GM20431 (cell line): Measurements from ENCODE around the gene GULP1.
"Not testable (repeated sequence)": the region's sequence is repeated elsewhere in the genome, so short reads cannot be mapped to it uniquely, and the experiment has no call there.

Experiments
- in situ Hi-C: fragments of 300-500 bp; cut with MseI, MboI; formaldehyde crosslinking; loops from one replicate; pipeline ENCODE4 v1.15.0; 2020; ENCODE audit warnings: low sequenced_read_pairs; ENCODE audit not compliant: unreplicated experiment

GULP1 gene

DNA sequence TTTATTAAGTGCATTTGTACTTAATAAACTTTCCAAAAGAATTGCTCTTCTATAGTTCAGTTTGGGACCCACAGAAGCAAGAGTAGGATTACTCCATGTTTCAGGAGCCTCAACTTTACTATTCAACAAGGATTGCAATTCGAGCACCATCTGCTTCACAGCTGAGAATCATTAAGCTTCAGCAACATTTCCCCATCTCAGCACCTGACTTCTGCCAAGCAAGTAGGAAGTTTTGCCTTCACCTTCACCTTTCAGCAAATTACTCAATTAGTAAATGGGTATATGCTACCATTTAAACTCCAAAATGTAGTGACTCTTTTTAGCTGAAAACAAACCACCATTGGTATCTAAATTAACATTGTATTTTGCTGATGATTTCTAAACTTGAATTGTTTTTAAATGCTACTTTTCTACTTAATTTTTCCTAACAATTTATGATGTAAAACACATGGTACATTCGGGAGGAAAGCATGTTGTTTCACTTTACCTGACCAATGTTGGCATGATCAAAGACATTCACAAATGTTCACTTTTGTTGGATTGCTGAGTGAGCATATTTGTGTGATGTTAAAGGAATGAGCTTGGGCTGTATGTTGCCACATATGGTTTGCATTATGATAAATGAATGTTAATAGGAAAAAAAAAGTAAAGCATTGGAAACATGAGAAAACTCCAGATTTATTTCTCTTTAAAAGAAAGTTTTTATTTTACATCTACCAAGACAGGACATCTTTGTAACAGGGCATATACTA is 159.2 kb downstream of the GULP1 start:
- in situ Hi-C loops, result no loop called here

DNA sequence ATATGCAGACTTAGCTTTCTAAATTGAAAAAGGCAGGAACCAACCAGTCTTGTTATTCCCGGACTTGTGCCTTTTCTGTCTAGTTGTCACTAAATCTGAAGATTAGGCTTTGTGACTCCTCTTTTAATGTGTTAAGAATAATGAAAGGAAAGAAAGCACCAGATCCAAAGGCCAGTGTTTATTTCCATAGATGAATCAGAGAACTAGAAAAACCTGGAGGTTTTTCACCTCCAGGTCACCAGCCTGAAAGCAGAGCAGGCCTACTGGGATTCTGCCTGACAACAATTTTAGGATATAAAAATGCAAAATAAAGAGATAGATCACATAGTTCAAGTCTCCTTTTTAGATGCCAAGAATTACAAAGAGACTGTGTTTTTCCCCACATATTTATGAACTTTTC is 160.4 kb downstream of the GULP1 start:
- in situ Hi-C loops, result no loop called here

DNA sequence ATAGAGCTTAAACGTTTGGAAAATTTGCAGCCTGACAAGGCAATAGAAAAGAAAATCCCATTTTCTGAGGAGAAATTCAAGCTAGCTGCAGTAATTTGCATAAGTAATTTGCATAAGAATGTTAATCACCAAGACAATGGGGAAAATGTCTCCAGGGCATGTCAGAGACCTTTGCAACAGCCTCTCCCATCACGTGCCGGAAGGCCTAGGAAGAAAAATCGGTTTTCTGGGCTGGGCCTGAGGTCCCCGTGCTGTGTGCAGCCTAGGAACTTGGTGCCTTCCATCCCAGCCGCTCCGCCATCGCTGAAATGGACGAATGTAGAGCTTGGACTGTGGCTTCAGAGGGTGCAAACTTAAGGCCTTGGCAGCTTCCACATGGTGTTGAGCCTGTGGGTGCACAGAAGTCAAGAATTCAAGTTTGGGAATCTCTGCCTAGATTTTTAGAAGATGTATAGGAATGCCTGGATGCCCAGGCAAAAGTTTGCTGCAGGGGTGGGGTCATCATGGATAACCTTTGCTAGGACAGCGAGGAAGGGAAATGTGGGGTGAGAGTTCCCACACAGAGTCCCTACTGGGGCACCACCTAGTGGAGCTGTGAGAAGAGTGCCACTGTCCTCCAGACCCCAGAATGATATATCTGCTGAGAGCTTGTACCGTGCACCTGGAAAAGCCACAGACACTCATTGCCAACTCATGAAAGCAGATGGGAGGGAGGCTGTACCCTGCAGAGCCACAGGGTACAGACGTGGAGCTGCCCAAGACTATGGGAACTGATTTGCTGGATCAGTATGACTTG is 164.6 kb downstream of the GULP1 start:
- in situ Hi-C loops, result no loop called here

DNA sequence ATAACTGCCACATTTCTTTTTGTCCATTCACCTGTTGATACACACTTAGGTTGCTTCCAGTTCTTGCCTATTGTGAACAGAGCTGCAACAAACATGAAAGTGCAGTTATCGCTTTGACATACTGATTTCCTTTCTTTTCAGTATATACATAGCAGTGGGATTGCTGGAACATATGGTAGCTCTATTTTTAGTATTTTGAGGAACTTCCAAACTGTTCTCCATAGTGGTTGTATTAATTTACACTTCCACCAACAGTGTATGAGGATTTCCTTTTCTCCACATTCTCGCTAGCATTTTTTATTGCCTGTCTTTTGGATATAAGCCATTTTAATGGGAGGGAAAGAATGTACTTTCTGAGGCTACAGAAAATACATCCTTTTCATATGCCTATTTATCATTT is 167.4 kb downstream of the GULP1 start:
- in situ Hi-C loops, result no loop called here

DNA sequence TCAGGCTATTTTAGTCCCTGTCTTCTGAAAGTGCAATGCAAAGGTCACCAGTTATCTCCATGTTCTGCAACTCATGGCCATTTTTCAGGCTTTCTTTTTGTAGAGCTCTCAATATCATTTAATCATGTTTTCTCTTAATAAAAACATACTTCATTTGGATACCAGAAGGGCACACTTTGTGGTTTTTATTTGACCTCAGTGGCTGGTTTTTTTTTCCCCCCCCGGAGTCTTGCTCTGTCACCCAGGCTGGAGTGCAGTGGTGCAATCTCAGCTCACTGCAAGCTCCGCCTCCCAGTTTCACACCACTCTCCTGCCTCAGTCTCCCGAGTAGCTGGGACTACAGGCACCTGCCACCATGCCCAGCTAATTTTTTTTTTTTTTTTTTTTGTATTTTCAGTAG is 174.4 kb downstream of the GULP1 start:
- in situ Hi-C loops, result not testable (repeated sequence)

DNA sequence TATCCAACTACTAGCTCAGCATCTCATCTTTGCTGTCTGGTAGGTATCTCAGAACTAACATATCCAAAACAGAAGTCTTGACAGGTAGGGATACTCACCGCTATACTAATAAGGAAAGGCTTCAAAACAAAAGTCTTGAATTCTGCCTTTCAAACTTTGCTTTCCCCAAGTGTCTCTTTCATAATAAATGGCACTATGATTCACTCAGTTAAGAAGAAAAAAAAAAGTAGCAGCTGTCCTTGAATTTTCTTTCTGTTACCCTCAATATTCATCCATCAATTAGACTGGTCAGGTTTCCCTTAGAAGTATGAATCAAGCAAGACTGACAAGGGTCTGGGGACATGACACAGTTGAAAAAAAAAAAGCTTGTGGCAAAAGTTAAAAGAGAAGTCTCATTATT is 175.1 kb downstream of the GULP1 start:
- in situ Hi-C loops, result no loop called here

DNA sequence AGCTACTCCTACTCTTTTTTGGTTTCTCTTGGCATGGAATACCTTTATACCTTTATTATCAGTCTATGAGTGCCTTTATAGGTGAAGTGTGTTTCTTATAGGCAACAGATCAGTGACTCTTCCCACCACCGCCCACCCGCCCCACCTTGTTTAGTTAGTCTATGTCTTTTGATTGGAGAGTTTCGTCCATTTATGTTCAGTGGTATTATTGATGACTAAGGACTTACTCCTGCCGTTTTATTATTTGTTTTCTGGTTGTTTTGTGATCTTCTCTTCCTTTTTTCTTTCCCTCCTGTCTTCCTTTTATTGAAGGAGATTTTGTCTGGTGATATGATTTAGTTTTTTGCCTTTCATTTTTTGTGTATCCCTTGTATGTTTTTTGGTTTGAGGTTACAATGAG is 179.5 kb downstream of the GULP1 start:
- in situ Hi-C loops, result no loop called here

DNA sequence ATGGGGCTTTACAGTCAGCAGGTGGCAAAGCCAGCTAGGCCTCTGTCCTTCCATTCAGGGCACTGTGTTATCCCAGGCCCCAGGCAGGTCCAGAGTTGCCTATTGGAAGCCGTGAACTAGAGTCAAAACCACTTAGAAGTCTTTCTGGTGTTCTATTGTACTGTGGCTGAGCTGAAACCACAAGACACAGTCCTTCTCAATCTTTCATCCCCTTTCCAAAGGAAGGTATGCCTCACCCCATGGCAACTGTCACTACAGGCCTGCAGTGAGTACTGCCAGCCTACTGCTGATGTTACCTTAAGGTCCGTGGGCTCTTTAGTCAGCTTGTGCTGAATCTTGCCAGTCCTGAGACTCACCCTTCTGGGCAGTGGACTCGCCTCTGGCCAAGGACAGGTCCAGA is 181.6 kb downstream of the GULP1 start:
- in situ Hi-C loops, result no loop called here

DNA sequence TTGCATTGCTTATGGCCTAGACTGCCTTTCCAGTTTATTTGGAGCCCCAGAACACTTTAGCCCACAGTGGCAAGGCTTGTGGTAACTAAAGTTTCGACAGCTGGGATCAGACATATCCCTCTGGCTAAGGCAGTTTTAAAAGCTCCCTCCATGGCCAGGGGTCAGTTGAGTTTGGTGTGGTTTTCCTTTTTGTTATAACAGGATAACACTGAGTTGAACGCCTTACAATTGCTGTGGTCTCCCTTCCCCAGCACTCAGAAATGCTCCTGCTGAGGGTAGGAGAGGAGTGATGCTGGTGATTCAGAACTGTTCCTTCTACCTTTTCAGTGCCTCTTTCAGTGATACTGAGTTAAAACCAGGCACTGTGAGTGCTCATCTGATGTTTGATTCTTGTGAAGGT is 182.6 kb downstream of the GULP1 start:
- in situ Hi-C loops, result no loop called here

DNA sequence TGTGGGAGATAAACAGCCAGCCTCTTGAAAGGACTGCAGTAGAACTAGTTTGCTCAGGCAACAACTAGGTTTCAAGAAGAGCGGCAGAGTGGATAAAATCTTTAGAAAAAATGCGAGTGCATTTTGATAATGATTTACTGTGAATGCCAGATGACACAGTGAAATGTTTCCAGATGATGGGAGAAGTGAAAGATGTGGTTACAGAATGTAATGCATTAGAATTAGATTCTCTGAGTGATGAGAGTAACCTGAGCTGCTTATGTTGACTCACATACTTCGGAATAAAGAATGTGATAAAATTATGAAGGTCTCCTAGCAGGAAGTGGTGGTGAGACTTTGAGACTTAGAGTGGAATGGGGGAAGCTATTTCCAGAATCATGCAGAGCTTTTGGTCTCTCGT is 184.3 kb downstream of the GULP1 start:
- in situ Hi-C loops, result no loop called here

DNA sequence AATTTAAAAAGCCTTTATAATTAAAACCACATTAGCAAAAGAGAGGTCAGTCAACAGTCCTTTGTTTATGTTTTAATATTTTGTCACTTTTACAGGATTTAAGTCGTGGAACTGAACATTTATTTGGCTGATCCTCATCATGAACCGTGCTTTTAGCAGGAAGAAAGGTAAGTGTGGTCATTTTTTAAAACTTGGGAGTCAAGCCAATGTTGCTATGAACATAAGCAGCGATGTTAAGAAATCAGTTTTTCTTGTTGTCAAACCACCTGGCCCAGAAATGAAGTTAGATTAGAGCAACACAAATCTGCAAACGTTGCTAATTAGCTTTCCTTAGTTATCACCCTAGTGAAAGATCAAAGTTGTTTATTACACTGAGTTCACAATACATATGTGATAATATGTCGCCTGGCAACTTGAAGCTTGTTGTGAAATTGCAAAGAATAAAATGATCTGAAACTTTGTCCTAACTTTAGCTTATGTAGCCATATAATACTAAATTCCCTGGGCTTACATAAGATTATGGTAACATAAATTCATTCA is 186.0 kb downstream of the GULP1 start:
- in situ Hi-C loops, result no loop called here

DNA sequence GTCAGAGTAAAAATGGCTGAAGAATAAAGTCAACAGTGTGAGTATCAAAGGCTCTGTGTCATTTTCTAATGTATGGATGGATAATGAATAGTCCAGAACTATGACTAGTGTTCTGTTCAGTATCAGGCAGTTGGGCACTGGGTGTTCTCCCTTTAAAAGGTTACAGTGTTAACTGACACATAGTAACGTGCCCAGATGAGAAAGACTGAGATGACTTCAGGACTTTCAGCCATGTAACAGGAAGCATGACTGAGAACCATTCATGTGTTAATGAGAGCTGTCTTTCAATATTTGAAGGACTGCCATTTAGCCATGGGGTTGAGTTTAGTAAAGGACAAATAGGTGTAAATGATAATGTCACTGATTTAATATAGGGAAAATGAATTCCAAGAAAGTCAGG is 187.1 kb downstream of the GULP1 start:
- in situ Hi-C loops, result no loop called here

DNA sequence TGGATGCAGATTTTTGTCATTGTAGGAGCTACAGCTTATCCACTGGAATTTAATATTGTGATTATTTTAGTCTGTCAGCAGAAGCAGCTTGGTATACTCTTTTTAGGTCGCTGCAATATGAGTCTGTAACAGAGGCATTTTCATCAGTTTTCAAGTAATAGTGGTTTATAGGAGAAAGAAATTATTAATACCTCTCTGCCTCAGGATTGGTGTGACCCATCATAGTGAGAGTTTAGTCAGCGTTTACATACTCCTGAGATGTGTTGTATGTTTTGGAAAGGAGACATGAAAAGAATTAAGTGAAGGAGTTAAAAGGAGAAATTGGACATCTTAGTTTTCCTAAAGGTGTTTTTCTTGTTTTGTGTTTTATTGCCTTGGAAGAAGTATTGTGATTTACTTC is 189.8 kb downstream of the GULP1 start:
- in situ Hi-C loops, result no loop called here

DNA sequence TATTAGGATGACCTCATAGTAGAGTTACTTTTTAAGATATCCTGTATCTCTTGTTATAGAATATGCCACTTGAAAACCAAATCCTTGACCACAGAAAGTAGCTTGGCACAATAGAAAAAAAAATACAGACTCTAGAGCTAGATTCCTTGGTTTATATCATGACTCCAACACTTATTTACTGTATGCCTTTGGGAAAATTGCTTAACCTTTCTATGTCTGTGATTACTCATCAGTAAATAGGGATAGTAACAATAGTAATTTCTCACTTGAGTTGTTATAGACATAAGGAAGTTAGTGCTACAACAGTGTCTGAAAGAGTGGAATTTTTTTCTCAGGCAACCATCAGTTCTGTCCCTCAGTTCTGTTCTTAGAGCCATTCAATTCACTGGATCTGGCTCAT is 193.8 kb downstream of the GULP1 start:
- in situ Hi-C loops, result no loop called here

DNA sequence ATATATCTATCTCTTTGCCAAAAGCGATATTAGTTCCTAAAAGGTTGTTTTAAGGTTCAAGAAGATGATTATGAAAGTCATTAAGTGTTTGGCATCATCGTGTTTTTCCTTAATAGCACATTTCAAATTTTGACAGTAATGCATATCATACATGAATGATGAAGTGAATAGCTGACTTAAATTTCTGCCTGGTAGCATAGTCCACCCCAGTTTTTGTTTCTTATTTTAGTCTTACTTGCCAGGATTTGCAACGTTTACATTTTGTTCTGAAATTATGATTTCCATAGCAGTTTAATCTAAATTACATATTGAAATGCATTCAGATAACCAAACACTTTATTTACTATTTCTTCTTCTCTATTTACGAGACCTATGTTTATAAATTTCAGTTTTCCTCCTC is 201.1 kb downstream of the GULP1 start:
- in situ Hi-C loops, result no loop called here

DNA sequence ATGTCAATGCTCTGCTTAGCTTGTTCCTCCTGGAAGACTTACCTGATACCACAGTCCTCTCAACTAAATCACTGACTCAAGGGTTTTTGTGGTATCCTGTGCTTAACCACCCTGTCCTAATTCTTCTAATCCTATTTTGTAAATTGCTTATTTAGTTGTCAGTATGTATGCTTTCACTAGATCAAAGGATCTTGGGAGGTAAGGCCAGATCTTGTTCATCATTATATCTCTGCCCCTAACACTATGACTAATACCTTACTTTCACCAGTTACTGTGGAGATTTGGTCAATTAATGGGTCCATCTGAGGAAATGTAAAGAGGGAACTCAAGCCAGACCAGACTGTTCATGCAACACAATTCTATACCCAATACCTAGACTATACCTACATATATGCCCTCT is 203.2 kb downstream of the GULP1 start:
- in situ Hi-C loops, result no loop called here

DNA sequence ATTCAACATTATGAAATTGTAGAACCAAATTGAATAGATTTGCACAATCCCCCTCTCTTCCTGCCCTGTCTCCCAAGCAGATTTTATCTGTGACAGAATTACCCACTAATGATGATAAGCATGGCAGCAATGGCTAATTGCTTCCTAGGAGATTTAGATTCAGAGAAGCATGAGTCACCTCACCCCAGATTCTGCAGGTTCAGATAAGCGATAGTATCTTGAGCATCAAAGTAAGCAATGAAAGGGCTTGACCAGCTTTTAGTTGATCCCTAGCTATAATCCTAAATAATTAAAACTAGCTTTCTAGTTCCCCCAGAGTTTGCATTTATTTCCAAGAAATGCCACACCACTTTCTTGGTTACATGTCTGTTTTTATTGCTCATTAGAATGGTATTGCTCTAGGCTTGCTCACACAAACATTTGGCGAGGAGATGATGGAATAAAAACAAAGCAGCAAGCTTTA is 204.3 kb downstream of the GULP1 start:
- in situ Hi-C loops, result no loop called here

DNA sequence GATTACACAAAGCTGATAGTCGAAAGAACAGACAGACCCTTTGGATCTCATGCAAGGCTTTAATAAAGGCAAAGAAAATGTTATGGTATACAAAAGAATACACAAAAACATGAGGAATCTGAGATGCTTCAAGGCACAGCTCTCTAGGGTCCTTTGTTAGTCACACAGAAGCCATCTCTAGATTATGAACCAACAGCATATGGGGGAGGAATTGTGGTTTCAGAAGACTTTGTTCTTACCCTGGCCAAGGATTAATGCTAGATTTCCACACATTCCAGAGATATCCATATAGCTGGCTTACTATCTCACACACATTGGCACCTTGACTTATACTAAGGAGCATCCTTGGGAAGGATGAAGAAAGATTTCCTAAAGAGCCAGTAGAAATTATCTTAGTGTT is 206.1 kb downstream of the GULP1 start:
- in situ Hi-C loops, result no loop called here

DNA sequence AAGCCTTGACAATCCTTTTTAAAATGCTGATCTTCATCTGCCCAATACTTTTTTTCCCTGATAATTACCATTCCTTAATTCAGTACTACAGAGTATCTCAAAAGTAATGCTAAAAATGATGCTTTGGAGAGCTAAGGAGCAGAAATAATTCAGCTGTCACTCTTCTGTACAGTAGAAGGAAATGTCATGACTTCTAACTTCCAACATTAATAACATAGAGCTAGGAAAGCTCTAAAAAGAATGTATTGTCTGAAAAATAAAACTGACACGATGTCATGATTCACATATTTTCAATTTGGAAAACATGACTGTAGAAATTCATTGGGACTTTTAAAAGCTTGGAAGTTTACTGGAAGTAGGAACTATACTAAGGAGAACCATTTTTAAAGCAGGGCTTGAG is 212.3 kb downstream of the GULP1 start:
- in situ Hi-C loops, result no loop called here

DNA sequence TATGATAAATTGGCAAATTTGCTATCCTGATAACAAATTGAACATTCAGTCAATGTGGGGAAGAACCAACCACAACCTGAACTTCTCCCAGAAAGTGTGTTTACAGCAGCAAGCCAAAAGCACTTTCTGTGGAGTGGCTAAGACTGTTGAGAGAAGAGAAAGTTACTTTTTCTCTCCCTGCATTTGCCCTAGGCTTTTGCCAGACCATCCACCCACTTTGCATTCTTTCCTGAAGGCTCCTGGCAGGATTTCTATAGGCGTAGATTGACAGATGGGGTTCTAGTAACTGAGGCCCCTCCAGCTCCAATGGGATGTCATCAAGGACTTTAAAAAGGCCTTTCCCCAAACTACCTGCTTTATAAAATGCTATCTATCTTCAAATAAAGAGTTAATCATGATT is 215.2 kb downstream of the GULP1 start:
- in situ Hi-C loops, result no loop called here

DNA sequence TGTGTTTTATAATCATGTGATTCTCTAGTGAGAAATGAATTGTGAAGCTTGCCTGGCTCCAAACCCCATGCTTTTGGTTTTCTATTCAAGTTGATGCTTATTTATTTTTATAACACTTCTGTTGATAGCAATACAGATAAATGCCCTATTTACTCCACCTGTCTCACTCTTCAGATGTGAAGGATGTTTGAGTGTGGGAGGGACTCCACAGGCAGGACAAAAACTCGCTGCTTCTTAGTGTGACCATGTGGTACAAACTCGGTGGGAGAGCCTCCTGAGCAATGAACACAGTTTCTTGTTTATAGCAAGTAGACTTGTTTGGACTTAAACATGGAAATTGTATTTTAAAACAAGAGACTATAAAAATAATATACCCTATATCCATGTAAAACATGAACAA is 219.7 kb downstream of the GULP1 start:
- in situ Hi-C loops, result no loop called here
